Activated T-helper 1 cell treated with anti-CD3 and anti-CD28 coated beads, Interleukin-2, amount 50 U/mL, for 16 hours (primary cell): ENCODE results near the gene SERPINB7.

Experiments
- DNase-seq, 2 donors: peaks; one replicate each; pipeline ENCODE4 v3.0.0-alpha.2; 2020; ENCODE audit warnings: low read depth in 1 of 2, low spot score in 1 of 2

The SERPINB7 gene

DNA sequence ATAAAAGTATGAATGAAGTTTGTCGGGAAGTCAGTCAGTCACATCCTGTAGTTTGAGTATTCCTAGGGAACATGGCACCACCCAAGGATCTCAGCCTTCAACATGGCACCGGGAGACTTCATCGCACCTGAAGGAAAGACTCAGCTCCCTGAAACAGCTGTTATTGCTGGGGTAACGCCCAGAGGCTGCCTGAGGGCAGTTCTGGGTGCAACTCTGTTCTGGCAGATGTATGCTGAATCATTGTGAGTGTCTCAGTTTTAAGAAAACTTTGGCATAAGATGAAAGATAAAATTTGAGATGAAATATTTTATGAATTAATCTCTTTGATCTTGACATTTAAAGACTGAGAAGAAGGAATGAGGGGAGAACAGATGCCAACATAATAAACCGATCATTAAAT lies 62.4 kb downstream of the SERPINB7 start:
- DNase-seq: no peak

GRCh38 chr18:63843008-63843407 lies 67.8 kb downstream of the SERPINB7 start:
- DNase-seq: no peak

- no peak for DNase-seq
These were observed 69.0 kb downstream of the SERPINB7 start for GRCh38 chr18:63844254-63844653.

DNA sequence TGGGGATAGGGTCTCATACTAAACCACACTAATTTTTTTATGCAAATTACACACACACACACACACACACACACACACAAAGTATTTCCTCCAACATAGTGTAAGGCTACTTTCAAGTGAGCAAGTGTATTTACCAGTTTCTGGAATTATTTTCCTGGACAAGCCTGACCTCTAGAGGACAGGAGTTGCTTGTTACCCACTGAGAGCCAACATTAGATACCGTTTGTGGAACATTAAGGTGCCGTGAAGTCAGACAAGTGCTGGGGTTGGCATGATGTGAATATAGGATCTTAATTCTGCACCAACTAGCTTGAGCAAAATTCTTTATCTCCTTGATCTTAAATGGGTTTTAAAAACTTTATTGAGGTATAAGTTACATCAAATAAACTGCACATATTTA lies 72.9 kb downstream of the SERPINB7 start:
- DNase-seq: no peak

GRCh38 chr18:63850020-63850419 lies 74.8 kb downstream of the SERPINB7 start:
- no peak for DNase-seq

DNA sequence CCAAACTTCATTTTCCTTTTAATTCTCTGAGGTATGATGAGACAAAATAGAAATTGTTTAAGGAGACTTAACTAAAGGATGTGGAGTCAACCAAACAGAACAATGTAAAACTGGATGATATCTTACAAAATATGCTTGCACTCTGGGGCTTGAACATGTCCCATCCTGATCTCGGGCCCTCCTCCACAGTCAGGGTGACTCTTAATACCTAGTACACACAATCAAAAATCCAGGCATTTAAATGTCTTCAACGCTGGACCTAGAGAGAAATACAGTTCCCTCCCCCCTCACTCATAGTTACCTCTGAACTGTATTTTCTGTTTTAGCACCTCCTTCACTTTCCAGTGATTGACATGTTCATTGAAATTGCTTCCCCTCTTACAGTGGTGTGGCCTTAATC lies 75.4 kb downstream of the SERPINB7 start:
- no peak for DNase-seq
